Measurements from ENCODE around the gene TWF1. TPM values are rescaled to one million over a fixed set of nuclear protein-coding genes. Genes with fewer than 3 reads are reported as not detected.

TWF1 gene
- total RNA-seq, 1 experiment from 2014 or later = 107 TPM

DNA sequence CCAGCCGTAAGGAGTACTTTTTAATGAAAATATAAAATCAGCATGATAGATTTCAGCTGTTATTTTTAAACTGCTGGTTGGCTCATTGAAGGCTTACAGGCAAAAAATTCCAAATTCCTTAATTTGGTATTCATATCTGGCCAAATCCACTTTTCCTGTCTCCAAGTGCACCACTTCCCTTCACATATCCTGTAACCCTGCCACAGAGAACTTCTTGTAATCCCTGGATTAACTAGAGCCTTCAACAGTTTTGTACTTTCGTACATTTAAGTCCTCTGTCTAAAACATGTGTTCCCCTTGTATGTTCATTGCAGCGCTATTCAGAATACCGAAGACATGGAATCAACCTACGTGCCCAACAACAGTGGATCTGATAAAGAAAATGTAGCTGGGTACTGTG lies 57.1 kb downstream of the TWF1 start:
- Histone ChIP-seq H3K4me3 (ENCODE audit: low read depth, low read length, poor library complexity, severe bottlenecking) (no peak overlapping the region), H3K9me3 (ENCODE audit: low read depth, low read length, poor library complexity, severe bottlenecking) (peaks cover 4% of the 10 kb centered on the region), H3K27ac (ENCODE audit: low read depth, low read length, poor library complexity, severe bottlenecking) (no peak overlapping the region), H3K27me3 (replicated peaks; ENCODE audit: insufficient read depth, low read depth, low read length, poor library complexity) (no peaks in the 10 kb centered on the region), H3K4me1 (ENCODE audit: insufficient read depth, low read length, poor library complexity, severe bottlenecking) (no peaks in the 10 kb centered on the region), H3K36me3 (ENCODE audit: insufficient read depth, low read length, poor library complexity, severe bottlenecking) (peaks cover 2% of the 10 kb centered on the region)
- CTCF ChIA-PET = no interaction called here
- POLR2A ChIA-PET (ENCODE audit: low non-redundant PET) = no interaction called here
- intact Hi-C loops (cut with micrococcal nuclease; ENCODE audit: unreplicated experiment) = no loop called here
- DNase-seq (ENCODE audit: low spot score) = no peak
- BruUV-seq (replicated peaks) = no TSS peak
- TF ChIP-seq CTCF (conservative IDR thresholded peaks at IDR 0.05; ENCODE audit: low read depth, low read length) (no peak), EZH2 (IDR thresholded peaks at IDR 0.05; ENCODE audit: borderline replicate concordance, low read depth, low read length, poor library complexity, severe bottlenecking) (no peak)

- TF ChIP-seq EZH2 (IDR thresholded peaks at IDR 0.05; ENCODE audit: borderline replicate concordance, low read depth, low read length, poor library complexity, severe bottlenecking) (no peak), CTCF (conservative IDR thresholded peaks at IDR 0.05; ENCODE audit: low read depth, low read length) (no peak)
- DNase-seq (ENCODE audit: low spot score) = no peak
- H3K27me3 ChIP-seq (replicated peaks; ENCODE audit: insufficient read depth, low read depth, low read length, poor library complexity) = no peaks in the 10 kb centered on the region
- no peaks in the 10 kb centered on the region for H3K9me3 ChIP-seq (ENCODE audit: low read depth, low read length, poor library complexity, severe bottlenecking)
- no TSS peak for BruUV-seq (replicated peaks)
- peaks cover 6% of the 10 kb centered on the region for H3K36me3 ChIP-seq (ENCODE audit: insufficient read depth, low read length, poor library complexity, severe bottlenecking)
- ChIA-PET CTCF (no interaction called here), POLR2A (ENCODE audit: low non-redundant PET) (no interaction called here)
- H3K4me1 ChIP-seq (ENCODE audit: insufficient read depth, low read length, poor library complexity, severe bottlenecking) = no peaks in the 10 kb centered on the region
- intact Hi-C loops (cut with micrococcal nuclease; ENCODE audit: unreplicated experiment) = no loop called here
- no peak overlapping the region for H3K27ac ChIP-seq (ENCODE audit: low read depth, low read length, poor library complexity, severe bottlenecking)
- H3K4me3 ChIP-seq (ENCODE audit: low read depth, low read length, poor library complexity, severe bottlenecking) = no peak overlapping the region
Measured at GRCh38 chr12:43744826-43745225, 61.3 kb downstream of the TWF1 start.

Other genes starting within 250 kb of the TWF1 start
- 16.2 TPM in 2 replicates for gene PUS7L, start 47.5 kb downstream of the TWF1 start, total RNA-seq (2021)
- 9.0 and 11.3 TPM in 2 replicates for gene IRAK4, start 47.4 kb downstream of the TWF1 start, total RNA-seq (2021)
- 5.9 and 8.5 TPM in 2 replicates for gene TMEM117, start 29.8 kb upstream of the TWF1 start, total RNA-seq (2021)